ENCODE results near the gene MYF5. TPM values are rescaled to one million over a fixed set of nuclear protein-coding genes. Genes with fewer than 3 reads are reported as not detected.

The MYF5 gene
- total RNA-seq, 1 experiment from 2014 or later = not detected

DNA sequence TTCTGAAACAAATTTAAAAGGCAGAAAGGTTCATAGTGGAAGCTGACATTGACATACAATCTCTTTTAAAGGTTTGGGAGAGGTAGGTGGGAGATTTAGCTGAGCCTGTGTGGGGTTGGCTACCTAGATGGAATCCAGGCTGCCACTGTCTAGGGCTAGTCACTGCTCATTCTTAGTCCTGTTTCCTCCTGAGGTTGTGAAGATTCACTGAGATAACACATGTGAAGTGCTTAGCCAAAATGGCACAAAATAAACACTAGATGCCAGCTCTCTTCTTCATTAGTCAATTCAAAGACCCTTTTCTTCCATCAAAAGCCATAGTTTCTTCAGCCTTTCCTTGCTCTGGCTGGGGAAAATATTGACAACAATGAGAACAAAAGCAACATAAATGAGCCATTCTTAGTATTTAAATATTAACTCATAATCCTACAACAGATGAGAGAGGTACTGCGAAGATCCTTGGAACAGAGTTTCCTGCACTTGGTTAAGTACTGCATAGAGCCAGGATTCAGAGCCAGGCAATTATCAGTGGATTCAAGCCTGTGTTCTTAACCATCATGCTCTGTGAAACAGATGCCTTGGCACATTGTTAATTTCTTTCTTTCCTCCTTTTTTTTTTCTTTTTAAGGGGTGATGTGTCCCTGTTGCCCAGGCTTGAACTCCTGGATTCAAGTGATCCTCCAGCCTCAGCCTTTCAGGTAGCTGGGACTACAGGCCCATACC is 5.8 kb upstream of the MYF5 start:
- Histone ChIP-seq H2AK5ac (ENCODE audit: insufficient read length, low read length) (no peak overlapping the region), H3K79me2 (ENCODE audit: insufficient read depth, low read length) (no peaks in the 10 kb centered on the region), H3K56ac (ENCODE audit: insufficient read length, low read depth, low read length) (no peak overlapping the region), H3K9me3 (ENCODE audit: control insufficient read depth, low read depth, low read length) (no peaks in the 10 kb centered on the region), H2BK20ac (ENCODE audit: low read depth, low read length, poor library complexity, severe bottlenecking) (no peak overlapping the region), H2BK120ac (ENCODE audit: low read depth, low read length, poor library complexity, severe bottlenecking) (no peak overlapping the region), H3K4me1 (ENCODE audit: insufficient read depth, low read length) (peaks cover 13% of the 10 kb centered on the region), H3K79me1 (ENCODE audit: insufficient read depth, low read depth, low read length, poor library complexity, severe bottlenecking) (no peaks in the 10 kb centered on the region), H4K5ac (ENCODE audit: insufficient read length, low read depth, low read length) (no peak overlapping the region), H3K27me3 (ENCODE audit: insufficient read depth, low read length) (peaks cover 68% of the 10 kb centered on the region), H2AFZ (ENCODE audit: low read length) (no peak overlapping the region), H4K8ac (replicated peaks; ENCODE audit: insufficient read length, low read depth, low read length) (no peak overlapping the region), H2BK5ac (ENCODE audit: insufficient read length, low read length) (no peak overlapping the region), H3K4ac (ENCODE audit: low read depth, low read length) (no peak overlapping the region), H4K91ac (ENCODE audit: insufficient read length, low read depth, low read length) (no peak overlapping the region), H3K18ac (ENCODE audit: insufficient read length, low read depth, low read length) (no peak overlapping the region), H3K14ac (ENCODE audit: insufficient read depth, low read length) (no peak overlapping the region), H2BK15ac (ENCODE audit: low read depth, low read length) (no peak overlapping the region), H3K27ac (ENCODE audit: insufficient read length, low read depth, low read length) (no peak overlapping the region), H3K4me2 (ENCODE audit: insufficient read depth, insufficient read length, low read length) (peak overlapping the region; percentile 82), H2BK12ac (ENCODE audit: insufficient read length, low read depth, low read length) (no peak overlapping the region), H3K23ac (ENCODE audit: insufficient read length, low read depth, low read length) (no peak overlapping the region), H4K20me1 (ENCODE audit: control insufficient read depth, insufficient read depth, insufficient read length) (no peaks in the 10 kb centered on the region), H3K23me2 (ENCODE audit: insufficient read length, low read depth, low read length, poor library complexity, severe bottlenecking) (peaks cover 22% of the 10 kb centered on the region), H3T11ph (ENCODE audit: low read length) (no peak overlapping the region), H3K9ac (ENCODE audit: extremely low read depth, insufficient read length, low read length) (no peak overlapping the region)
- DNase-seq = no peak
- H3K9me3 Mint-ChIP-seq = no peaks in the 10 kb centered on the region; a peak in 1 of 5 replicates
- TF ChIP-seq, protein P1, sequence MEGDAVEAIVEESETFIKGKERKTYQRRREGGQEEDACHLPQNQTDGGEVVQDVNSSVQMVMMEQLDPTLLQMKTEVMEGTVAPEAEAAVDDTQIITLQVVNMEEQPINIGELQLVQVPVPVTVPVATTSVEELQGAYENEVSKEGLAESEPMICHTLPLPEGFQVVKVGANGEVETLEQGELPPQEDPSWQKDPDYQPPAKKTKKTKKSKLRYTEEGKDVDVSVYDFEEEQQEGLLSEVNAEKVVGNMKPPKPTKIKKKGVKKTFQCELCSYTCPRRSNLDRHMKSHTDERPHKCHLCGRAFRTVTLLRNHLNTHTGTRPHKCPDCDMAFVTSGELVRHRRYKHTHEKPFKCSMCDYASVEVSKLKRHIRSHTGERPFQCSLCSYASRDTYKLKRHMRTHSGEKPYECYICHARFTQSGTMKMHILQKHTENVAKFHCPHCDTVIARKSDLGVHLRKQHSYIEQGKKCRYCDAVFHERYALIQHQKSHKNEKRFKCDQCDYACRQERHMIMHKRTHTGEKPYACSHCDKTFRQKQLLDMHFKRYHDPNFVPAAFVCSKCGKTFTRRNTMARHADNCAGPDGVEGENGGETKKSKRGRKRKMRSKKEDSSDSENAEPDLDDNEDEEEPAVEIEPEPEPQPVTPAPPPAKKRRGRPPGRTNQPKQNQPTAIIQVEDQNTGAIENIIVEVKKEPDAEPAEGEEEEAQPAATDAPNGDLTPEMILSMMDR (conservative IDR thresholded peaks at IDR 0.05) = peak; percentile 7; the same call in 1 of the 3 replicates
- no peaks in the 10 kb centered on the region for H3K36me3 Mint-ChIP-seq (ENCODE audit: insufficient read depth in 1 of 3, low read depth in 3 of 3)
- H3K27ac Mint-ChIP-seq = no peak overlapping the region
- no peak overlapping the region for H3K4me3 Mint-ChIP-seq
- H3K4me1 Mint-ChIP-seq = peaks cover 70 to 73% of the 10 kb centered on the region in 2 experiments
- no CpG with 5 or more reads among the region's 1 CpG for WGBS (ENCODE audit: extremely low coverage, insufficient read length, low lambda C conversion rate)
- peaks cover 86% of the 10 kb centered on the region for H3K27me3 Mint-ChIP-seq (ENCODE audit: low read depth)

All from H9 (cell line).